HG02571 (cell line): ENCODE data around the gene ROPN1L.

Experiments
- ATAC-seq: cut with Tn5 transposase; IDR thresholded peaks from one replicate; pipeline ENCODE4 v1.9.1; 2021; ENCODE audit warnings: mild to moderate bottlenecking, moderate library complexity; ENCODE audit not compliant: unreplicated experiment

Gene ROPN1L

GRCh38 chr5:10456583-10457420, 15.1 kb downstream of the ROPN1L start:
- no peak for ATAC-seq

- ATAC-seq: no peak
Observed at GRCh38 chr5:10457682-10458574, 16.2 kb downstream of the ROPN1L start.

- no peak for ATAC-seq
Observed at GRCh38 chr5:10459080-10460055, 17.7 kb downstream of the ROPN1L start.

- ATAC-seq: no peak
Observed at GRCh38 chr5:10460252-10460906, 18.7 kb downstream of the ROPN1L start.

DNA sequence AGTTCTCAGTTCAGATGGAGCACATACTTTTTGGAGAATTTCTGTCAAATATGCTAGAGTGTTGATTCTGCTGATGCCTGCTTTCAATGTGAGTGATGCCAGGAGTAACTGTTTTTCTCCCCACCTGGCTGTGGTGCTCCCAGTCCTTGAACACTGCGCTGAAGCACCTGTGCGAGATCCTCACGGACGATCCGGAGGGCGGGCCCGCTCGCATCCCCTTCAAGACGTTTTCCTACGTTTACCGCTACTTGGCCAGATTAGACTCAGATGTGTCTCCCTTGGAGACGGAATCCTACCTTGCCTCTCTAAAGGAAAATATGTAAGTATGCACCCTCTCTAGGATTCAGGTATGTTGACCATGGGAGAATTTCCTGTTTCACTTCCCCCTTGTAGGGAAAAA, 19.4 kb downstream of the ROPN1L start:
- ATAC-seq: no peak

DNA sequence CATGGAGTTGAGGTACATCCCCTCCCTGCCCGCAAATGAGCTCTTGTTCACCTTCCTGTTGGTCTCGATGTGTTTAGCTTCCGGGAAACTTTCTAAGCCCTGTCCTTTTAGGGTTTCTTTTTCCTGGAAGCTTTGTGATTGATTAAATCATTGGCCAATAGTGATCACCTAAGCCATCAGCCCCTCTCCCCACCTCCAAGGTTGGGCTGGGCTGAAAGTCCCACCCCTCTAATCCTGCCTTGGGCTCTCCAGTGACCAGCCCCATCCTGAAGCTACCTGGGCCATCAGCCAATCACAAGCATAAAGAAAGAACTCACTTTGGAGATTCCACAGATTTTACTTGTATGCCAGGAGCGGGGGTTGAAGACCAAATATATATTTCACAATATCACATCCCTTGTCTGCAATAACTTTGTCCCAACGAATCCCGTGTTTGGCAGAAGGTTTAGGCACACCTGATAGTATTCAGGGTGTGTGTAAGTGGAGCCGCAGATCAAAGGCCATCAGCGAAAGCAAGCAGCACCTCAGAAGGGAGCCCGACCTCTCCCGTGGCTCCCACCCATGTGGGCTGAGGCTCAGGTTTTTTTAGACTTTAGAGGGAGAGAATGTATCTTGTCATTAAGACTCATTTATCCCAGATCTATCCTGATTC, 20.4 kb downstream of the ROPN1L start:
- no peak for ATAC-seq

DNA sequence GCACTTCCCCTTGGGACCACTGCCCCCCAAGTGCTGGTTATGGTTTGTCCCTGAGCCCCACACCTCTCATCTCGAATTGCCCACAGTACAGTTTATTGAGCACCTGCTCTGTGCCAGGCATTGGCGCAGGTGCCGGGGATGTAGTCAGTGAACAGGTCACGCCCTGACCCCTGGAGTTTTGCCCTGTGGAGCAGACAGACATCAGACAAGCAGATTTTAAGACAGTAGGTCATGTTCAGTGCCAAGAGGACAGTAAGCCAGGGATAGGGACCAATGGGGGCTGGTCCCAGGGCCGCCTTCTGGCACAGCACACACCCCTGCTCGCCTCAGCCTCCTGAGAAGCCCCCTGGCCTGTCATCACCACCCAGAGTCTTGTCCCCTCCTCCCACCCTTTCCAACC, 21.9 kb downstream of the ROPN1L start:
- ATAC-seq: no peak

DNA sequence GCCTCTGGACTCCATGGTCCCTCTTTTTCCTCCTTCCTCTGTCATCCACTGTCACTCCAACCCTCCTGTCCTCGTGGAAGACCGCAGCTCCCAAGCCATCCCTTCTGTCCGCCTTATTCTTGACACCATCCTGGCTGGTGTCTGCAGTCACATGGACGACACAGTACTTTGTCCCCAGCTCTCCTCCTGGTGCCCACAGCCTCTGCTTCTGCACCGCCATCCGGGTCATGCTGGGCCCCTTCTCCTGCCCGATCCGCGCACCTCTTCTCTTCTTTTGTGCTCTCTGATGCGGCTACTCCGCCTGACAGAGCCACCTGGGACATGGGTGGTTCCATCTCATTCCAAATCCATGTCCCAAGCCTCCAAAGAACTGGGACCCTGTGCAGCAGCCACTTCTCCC, 22.5 kb downstream of the ROPN1L start:
- ATAC-seq: no peak

- no peak for ATAC-seq
Observed at GRCh38 chr5:10465726-10466125, 24.0 kb downstream of the ROPN1L start.

DNA sequence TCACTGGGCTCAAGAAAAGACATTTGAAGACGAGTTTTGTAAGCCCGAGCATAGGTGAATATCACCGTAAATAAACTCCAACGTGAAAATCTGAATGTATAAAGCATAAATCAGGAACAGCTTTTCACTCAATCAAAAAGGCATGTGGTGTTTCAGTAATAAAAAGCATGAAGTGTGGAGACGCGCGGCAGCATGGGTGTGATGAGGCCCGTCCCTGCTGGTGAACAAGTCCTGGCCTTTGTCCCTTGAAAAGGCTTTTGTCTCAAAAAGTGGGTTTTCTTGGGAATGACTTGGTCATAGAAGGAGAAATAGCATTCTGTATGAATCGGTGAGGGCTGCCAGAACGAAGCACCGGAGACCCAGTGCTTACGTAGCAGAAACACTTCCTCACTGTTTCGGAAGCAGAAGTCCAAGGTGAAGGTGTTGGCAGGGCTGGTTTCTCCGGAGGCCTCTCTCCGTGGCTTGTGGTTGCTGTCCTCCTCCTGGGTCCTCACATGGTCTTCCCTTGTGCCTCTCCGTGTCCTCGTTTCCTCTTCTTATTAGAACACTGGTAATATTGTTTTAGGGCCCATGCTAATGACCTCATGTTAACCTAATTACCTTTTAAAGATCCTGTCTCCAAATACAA, 24.9 kb downstream of the ROPN1L start:
- ATAC-seq: no peak

DNA sequence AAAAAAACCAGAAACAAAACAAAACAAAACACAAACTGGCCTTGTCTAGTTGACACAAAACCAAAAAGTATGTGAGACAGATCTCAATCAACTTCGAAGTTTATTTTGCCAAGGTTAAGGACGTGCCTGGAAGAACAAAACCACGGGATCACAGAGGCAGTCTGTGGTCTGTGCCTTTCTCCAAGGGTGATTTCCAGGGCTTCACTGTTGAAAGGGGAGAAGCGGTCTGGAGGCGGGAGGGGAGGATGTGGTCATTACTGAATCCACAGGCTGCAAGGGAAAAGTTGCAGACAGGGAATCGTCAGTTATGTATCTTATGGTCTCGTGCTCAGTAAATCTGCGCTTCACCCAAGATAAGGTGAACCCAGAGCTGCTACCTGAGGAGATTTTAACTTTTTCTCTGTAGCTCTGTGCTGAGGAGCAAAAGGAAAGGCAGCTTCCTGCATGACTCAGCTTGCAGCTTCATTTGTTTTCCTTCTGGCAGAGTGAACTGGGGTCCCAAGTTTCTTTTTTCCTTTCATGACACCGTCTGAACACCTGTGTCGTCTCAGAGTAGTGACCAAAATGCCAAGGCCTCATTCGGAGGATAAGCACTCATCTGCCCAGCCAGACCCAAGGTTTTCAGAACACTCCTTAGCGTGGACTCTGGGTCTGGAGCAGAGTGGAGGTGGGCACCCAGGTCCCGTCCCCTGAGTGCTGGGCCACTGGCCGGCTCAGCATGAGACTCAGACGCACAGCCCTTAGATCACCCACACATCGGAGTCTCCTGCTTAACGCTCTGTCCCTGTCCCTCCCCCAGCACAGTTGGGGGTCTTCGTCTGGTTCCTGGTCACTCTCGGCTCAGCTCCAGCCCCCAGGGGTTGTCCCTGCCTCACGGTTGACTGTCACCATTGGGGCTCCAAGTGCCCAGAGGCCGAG, 25.9 kb downstream of the ROPN1L start:
- ATAC-seq: no peak

DNA sequence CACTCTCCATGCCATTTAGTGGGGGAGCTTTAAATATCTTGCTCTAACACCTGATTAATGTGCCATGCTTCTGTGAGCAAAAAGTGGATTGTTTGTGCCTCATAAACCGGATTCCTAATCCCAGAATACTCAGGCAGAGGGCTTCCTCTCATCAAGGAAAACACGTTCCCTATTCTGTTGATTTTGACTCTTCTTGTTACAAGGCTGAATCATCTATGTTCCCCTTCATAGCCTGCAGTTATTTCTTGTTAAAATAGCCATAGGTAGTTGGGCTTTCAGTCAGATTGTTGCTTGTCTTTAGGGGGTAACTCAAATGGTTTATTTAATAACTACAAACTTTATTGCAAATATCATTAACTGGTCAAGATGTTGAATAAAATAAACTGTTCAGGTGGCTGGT, 26.6 kb downstream of the ROPN1L start:
- no peak for ATAC-seq

GRCh38 chr5:10469253-10470050, 27.8 kb downstream of the ROPN1L start:
- no peak for ATAC-seq

DNA sequence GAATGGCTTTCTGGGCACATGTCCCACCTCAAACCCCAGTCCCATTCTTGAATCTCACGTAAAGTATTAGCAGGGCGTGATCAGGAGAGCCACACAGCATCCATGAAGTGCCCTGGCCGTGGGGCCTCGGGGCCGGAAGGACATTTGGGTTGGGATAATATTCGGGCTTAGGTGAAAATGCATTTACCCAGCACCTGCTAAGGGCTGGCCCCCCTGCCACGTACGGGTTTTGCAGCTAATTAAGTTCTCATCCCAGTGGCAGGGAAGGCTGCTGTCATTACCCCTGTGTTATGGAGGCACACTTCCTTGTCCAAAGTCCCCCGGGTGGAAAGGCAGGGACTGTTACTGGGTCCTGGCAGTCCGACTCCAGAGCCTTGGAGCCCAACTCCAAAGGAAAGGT, 29.0 kb downstream of the ROPN1L start:
- ATAC-seq: no peak

- ATAC-seq: no peak
Observed at GRCh38 chr5:10471677-10472076, 30.0 kb downstream of the ROPN1L start.

GRCh38 chr5:10474521-10475075, 32.9 kb downstream of the ROPN1L start:
- ATAC-seq: no peak
